HL-60 (cell line): ENCODE results near the gene RNF145.

Experiments
- POLR2AphosphoS5 ChIP-seq: IDR thresholded peaks from 2 replicates; pipeline ENCODE4 v1.6.1; 2012; ENCODE audit warnings: low read depth
- TF ChIP-seq, protein P1 (sequence below): IDR thresholded peaks from one replicate; pipeline ENCODE4 v1.5.1; 2011; ENCODE audit warnings: low read length, control low read depth, inconsistent platforms; ENCODE audit not compliant: insufficient read depth

DNA sequence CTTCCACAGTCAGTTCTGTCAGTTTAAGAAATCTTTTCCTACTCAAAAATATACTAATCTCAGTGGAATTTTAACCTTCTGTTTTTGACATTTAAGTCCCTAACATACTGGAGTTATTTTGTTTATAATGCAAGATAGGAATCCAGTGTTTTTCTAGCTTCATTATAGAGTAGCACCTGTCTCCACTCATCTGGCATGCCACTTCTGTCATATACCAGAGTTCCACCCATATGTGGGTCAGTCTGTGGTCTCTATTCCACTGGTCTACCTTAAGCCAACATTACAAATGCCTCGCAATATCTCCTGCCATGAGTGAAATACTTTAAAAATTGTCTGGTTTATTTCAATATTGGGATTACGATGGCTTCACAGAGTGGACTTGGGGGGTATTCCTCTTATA lies 42.9 kb downstream of the RNF145 start:
- TF ChIP-seq POLR2AphosphoS5: no peak
- TF ChIP-seq, protein P1, sequence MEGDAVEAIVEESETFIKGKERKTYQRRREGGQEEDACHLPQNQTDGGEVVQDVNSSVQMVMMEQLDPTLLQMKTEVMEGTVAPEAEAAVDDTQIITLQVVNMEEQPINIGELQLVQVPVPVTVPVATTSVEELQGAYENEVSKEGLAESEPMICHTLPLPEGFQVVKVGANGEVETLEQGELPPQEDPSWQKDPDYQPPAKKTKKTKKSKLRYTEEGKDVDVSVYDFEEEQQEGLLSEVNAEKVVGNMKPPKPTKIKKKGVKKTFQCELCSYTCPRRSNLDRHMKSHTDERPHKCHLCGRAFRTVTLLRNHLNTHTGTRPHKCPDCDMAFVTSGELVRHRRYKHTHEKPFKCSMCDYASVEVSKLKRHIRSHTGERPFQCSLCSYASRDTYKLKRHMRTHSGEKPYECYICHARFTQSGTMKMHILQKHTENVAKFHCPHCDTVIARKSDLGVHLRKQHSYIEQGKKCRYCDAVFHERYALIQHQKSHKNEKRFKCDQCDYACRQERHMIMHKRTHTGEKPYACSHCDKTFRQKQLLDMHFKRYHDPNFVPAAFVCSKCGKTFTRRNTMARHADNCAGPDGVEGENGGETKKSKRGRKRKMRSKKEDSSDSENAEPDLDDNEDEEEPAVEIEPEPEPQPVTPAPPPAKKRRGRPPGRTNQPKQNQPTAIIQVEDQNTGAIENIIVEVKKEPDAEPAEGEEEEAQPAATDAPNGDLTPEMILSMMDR: no peak
